Activated CD8-positive, alpha-beta T cell treated with anti-CD3 and anti-CD28 coated beads for 36 hours (primary cell): ENCODE measurements around the gene SNX10. TPM values are rescaled to one million over a fixed set of nuclear protein-coding genes. Genes with fewer than 3 reads are reported as not detected.

Experiments
- ATAC-seq: fragments of 200-7000 bp; cut with Tn5 transposase; one replicate; pipeline ENCODE4 v1.10.0; 2021; ENCODE audit warnings: mild to moderate bottlenecking, moderate library complexity
- CTCF ChIA-PET: fragments of 350-600 bp; sonication (Branson Sonifier 250); formaldehyde crosslinking; loops from one replicate; lab custom pipeline; 2021; ENCODE audit warnings: antibody characterized with exemption; lab: Charles Lee
- POLR2A ChIA-PET: fragments of 350-600 bp; sonication (Branson Sonifier 250); formaldehyde crosslinking; loops from one replicate; lab custom pipeline; 2021; ENCODE audit warnings: antibody characterized with exemption; lab: Charles Lee
- DNase-seq: peaks from one replicate; pipeline ENCODE4 v3.0.0-alpha.2; 2020
- H3K27ac Mint-ChIP-seq: one replicate; pipeline ENCODE4 v1.8.0; 2021; ENCODE audit warnings: mild to moderate bottlenecking, mixed read lengths
- H3K27me3 Mint-ChIP-seq: one replicate; pipeline ENCODE4 v1.8.0; 2021; ENCODE audit warnings: mixed read lengths
- H3K36me3 Mint-ChIP-seq: one replicate; pipeline ENCODE4 v1.8.0; 2021; ENCODE audit warnings: low read depth, mixed read lengths
- H3K4me1 Mint-ChIP-seq: one replicate; pipeline ENCODE4 v1.8.0; 2021; ENCODE audit warnings: low read depth, mixed read lengths
- H3K4me3 Mint-ChIP-seq: one replicate; pipeline ENCODE4 v1.8.0; 2021; ENCODE audit warnings: mild to moderate bottlenecking, moderate library complexity, mixed read lengths
- H3K9me3 Mint-ChIP-seq: one replicate; pipeline ENCODE4 v1.8.0; 2021; ENCODE audit warnings: mixed read lengths
- intact Hi-C: fragments of 100-400 bp; cut with micrococcal nuclease; formaldehyde crosslinking; loops from one replicate; pipeline ENCODE4 v1.10.0; 2022
- total RNA-seq, 2 experiments: library from RNA; stranded (reverse); gene quantifications; one replicate each; pipeline ENCODE4 v1.2.3, GENCODE V29; 2021
- TF ChIP-seq, protein P1 (sequence below): fragments of 200-600 bp; IDR thresholded peaks from one replicate; pipeline ENCODE4 v1.8.0; 2022; ENCODE audit warnings: antibody characterized with exemption, mild to moderate bottlenecking

SNX10 gene
- total RNA-seq, 2 experiments from 2014 or later: 47.8 to 51.1 TPM

- H3K9me3 Mint-ChIP-seq: no peaks in the 10 kb centered on the region
- H3K36me3 Mint-ChIP-seq: peaks cover 20% of the 10 kb centered on the region
- CTCF ChIA-PET: interaction anchor here (0.9 kb wide), 1 partner anchor 13 kb away, joined by 3 read pairs; no protein-coding TSS in a partner anchor
- intact Hi-C loops: no loop called here
- H3K4me1 Mint-ChIP-seq: peaks cover 11% of the 10 kb centered on the region
- DNase-seq (no peak), ATAC-seq (no peak)
- TF ChIP-seq, protein P1, sequence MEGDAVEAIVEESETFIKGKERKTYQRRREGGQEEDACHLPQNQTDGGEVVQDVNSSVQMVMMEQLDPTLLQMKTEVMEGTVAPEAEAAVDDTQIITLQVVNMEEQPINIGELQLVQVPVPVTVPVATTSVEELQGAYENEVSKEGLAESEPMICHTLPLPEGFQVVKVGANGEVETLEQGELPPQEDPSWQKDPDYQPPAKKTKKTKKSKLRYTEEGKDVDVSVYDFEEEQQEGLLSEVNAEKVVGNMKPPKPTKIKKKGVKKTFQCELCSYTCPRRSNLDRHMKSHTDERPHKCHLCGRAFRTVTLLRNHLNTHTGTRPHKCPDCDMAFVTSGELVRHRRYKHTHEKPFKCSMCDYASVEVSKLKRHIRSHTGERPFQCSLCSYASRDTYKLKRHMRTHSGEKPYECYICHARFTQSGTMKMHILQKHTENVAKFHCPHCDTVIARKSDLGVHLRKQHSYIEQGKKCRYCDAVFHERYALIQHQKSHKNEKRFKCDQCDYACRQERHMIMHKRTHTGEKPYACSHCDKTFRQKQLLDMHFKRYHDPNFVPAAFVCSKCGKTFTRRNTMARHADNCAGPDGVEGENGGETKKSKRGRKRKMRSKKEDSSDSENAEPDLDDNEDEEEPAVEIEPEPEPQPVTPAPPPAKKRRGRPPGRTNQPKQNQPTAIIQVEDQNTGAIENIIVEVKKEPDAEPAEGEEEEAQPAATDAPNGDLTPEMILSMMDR: no peak
- H3K27me3 Mint-ChIP-seq: no peaks in the 10 kb centered on the region
- no peak overlapping the region for H3K4me3 Mint-ChIP-seq
- POLR2A ChIA-PET: no interaction called here
- no peak overlapping the region for H3K27ac Mint-ChIP-seq
Observed at GRCh38 chr7:26309089-26309488, 17.4 kb downstream of the SNX10 start.

- no peaks in the 10 kb centered on the region for H3K9me3 Mint-ChIP-seq
- TF ChIP-seq, protein P1: no peak
- POLR2A ChIA-PET: no interaction called here
- ATAC-seq (no peak), DNase-seq (no peak)
- CTCF ChIA-PET: no interaction called here
- no peak overlapping the region for H3K4me3 Mint-ChIP-seq
- no peak overlapping the region for H3K27ac Mint-ChIP-seq
- intact Hi-C loops: no loop called here
- peaks cover 5% of the 10 kb centered on the region for H3K4me1 Mint-ChIP-seq
- no peaks in the 10 kb centered on the region for H3K27me3 Mint-ChIP-seq
- H3K36me3 Mint-ChIP-seq: peaks cover 11% of the 10 kb centered on the region
Observed at GRCh38 chr7:26311798-26312197, 20.1 kb downstream of the SNX10 start.

GRCh38 chr7:26317211-26317610 lies 25.5 kb downstream of the SNX10 start:
- ChIA-PET POLR2A (no interaction called here), CTCF (interaction anchor here (0.7 kb wide), 1 partner anchor 226 kb away, joined by 3 read pairs; no protein-coding TSS in a partner anchor)
- intact Hi-C loops: no loop called here
- H3K27me3 Mint-ChIP-seq: no peaks in the 10 kb centered on the region
- no peaks in the 10 kb centered on the region for H3K9me3 Mint-ChIP-seq
- DNase-seq (no peak), ATAC-seq (no peak)
- H3K4me3 Mint-ChIP-seq: no peak overlapping the region
- peaks cover 7% of the 10 kb centered on the region for H3K4me1 Mint-ChIP-seq
- peaks cover 9% of the 10 kb centered on the region for H3K36me3 Mint-ChIP-seq
- no peak overlapping the region for H3K27ac Mint-ChIP-seq
- TF ChIP-seq, protein P1: no peak

- DNase-seq (no peak), ATAC-seq (no peak)
- Mint-ChIP-seq H3K4me1 (peaks cover 7% of the 10 kb centered on the region), H3K9me3 (no peaks in the 10 kb centered on the region), H3K4me3 (no peak overlapping the region), H3K36me3 (peaks cover 9% of the 10 kb centered on the region), H3K27me3 (no peaks in the 10 kb centered on the region), H3K27ac (peak overlapping the region; percentile 16)
- CTCF ChIA-PET: interaction anchor here (1.1 kb wide), 1 partner anchor 51 kb away, joined by 3 read pairs; no protein-coding TSS in a partner anchor
- TF ChIP-seq, protein P1: no peak
- POLR2A ChIA-PET: interaction anchor here (1.2 kb wide), 1 partner anchor 199 kb away, joined by 4 read pairs; no protein-coding TSS in a partner anchor
- intact Hi-C loops: no loop called here
Observed at GRCh38 chr7:26318921-26319320, 27.3 kb downstream of the SNX10 start.

DNA sequence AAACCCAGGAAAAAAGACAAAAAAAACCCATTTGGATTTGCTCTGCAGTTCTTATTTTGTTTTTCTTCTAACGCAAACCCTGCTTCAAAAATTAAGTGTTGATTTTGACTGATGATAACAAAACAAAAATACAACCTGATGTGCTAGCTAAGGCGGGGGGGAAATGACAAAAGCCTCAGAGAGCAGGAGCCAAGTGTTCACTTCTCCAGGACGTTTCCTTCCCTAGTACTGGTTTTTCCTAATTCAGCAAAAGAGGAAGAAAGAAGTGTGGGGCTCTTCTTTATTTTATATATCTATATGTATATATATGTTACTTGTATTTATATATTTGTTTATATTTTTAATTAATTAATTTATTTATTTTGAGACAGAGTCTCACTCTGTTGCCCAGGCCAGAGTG lies 28.0 kb downstream of the SNX10 start:
- Mint-ChIP-seq H3K27me3 (no peaks in the 10 kb centered on the region), H3K27ac (no peak overlapping the region), H3K4me3 (no peak overlapping the region), H3K36me3 (peaks cover 9% of the 10 kb centered on the region), H3K4me1 (peaks cover 5% of the 10 kb centered on the region), H3K9me3 (no peaks in the 10 kb centered on the region)
- ChIA-PET POLR2A (no interaction called here), CTCF (no interaction called here)
- ATAC-seq (no peak), DNase-seq (no peak)
- TF ChIP-seq, protein P1: no peak
- intact Hi-C loops: no loop called here
